GM21447 (cell line): ENCODE data around the gene STARD3.

ENCODE experiments used
- ATAC-seq: cut with Tn5 transposase; IDR thresholded peaks from one replicate; pipeline ENCODE4 v1.9.1; 2021; ENCODE audit not compliant: unreplicated experiment

Gene STARD3

DNA sequence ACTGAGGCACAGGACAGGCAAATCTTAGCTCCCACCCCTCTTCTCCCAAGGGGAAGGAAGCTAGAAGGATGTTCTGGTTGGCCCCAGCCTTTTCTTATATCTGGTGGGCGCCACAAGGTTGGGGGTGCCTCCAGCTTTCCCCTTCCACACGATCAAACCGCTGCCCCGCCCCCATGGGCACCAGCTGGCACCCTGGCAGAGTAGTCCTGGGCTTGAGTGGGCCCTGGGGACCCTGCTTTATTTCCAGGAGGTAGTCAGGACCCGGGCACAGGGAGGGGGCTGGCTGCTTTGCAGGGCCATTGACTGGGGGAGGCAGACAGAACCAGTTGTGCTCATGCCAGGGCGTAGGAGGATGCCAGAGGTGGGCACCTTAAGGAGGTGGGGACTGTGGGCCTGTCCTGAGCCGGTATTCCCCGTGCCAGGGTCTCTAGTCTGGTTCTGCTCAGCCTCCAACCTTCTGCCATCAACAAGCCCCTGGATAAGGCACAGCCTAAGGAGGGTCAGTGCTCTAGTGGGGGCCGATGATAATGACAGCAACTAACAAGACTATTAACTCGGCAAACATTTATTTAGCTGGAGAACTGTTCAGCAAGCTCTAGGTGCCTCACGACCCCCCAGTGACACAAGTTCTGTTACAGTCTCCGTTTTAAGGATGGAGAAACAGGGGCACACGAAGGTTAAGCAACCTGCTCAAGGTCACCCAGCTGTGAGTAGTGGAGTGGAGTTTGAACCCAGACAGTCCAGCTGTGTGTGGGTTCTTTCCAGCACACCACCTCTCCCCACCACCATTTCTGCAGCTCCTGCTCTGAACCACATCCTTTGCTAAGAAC, 17.8 kb upstream of the STARD3 start:
- ATAC-seq, result no peak

DNA sequence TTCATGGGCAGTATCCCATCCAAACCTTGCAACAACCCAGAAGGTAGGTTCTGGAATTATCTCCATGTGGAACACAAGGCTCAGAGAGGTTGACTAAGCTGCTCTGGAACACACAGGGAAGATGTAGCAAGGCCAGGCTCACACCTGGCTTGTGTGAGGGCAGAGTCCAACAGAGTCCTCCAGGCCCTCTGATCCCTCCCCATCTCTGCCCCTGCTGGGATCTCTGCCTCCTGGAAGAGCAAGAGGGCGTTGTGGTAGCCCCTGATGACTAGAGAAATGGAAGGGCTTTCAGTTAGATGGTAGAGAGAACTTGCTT, 17.2 kb upstream of the STARD3 start:
- ATAC-seq, result no peak

DNA sequence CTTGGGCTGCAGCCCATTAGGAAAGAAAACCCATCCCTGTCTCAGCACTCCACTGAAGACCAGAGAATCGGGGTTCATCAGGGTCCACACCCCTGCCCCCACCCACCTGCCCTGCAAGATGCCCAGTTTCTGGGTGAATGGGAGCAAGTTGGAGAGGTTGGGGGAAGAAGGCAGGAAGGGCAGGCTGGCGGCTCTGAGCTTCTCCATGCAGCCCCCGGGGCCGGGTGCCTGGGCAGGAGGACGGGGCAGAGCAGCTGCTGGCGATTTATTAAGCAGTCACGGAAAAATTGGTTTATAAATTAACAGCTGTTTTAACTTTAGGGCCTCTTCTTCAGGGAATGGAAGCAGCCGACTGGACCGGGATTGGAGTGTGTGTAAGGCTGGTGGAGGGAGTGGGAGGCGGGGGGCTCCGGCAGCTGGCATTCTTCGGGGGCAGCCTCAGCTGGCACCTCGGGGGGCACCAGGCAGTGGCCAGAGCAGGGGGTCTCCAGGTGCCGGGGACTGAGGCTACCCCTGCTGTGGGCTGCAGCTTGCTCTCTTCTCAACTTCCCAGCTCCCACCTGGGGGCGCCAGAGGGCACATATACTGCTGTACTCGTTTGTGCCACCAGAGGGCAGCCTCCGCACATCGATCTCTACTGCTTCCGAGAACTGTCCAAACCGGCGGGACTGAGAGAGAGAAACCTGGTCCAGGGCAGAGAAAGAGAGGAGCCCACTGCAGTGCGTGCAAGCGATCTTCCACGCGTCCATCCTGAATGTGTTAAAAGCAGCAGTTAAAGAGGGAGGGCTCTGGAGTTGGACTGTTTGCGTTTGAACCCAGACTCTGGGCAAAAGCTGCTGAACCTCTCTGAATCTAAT, 15.2 kb upstream of the STARD3 start:
- ATAC-seq, result no peak

DNA sequence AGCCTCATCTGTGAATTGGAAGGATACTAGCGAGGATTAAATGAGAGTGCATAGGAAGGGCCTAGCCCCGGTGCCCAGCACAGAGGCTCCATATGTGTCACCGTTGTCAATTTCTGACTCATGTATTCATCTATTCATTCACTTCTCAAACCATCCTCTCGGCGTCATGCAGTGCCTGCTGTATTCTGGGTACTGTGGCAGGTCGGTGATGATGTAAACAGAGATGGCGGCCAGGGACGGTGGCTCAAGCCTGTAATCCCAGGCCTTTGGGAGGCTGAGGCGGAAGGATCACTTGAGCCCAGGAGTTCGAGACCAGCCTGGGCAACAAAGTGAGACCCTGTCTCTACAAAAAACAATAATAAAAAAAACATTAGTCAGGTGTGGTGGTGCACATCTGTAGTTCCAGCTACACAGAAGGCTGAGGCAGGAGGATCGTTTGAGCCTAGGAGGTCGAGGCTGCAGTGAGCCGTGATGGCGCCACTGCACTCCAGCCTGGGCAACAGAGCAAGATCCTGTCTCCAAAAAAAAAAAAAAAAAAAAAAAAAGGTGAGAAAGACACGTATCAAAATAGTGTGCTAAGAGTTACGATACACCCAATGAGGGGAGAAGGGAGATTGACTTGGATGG, 14.5 kb upstream of the STARD3 start:
- no peak for ATAC-seq

DNA sequence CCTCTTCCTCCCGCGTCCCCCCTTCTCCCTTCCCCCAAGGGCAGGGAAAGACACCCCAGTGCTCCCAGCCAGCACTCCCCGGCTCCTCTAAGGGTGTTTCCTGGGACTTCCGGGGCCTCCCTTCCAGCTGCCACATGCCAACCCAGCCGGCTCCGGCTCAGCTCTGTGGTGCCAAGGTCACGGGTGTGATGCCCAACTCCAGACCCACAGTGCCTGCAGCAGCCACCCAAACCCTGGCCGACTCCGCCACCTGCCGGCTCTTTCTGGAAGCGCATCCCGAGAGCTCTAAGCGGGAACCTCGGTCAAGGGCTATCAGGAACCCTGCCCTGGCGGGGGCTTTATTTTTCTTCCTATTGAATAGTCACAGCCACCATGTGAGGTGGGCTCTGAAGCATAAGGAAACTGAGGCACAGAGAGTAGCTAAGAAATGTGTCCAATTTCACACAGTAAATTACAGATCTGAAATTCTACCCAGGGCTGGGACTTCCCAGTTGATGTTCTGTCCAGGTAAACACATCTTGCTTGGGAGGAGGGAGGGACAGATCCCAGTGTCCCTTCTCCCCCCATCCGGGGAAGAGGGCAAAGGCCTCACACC, 13.5 kb upstream of the STARD3 start:
- no peak for ATAC-seq

DNA sequence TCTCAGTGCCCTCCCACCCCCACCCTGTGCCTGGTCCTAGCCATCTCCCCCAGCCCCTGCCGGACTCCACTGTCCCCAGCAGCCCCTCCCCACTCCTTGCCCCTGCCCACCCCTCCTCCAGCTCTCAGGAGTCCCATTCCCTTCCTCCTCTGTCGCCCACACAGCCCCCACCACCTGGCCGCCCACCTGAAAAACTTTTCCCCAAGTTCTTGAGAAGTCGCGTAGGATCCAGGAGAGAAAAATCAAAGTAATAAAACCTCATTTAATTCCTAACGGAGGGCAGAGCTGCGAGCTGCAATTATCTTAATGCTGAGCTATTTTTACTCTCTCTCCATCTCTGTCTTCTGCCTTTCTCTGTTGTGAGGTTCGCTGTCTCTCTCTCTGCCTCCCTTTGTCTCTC, 12.6 kb upstream of the STARD3 start:
- ATAC-seq, result no peak

DNA sequence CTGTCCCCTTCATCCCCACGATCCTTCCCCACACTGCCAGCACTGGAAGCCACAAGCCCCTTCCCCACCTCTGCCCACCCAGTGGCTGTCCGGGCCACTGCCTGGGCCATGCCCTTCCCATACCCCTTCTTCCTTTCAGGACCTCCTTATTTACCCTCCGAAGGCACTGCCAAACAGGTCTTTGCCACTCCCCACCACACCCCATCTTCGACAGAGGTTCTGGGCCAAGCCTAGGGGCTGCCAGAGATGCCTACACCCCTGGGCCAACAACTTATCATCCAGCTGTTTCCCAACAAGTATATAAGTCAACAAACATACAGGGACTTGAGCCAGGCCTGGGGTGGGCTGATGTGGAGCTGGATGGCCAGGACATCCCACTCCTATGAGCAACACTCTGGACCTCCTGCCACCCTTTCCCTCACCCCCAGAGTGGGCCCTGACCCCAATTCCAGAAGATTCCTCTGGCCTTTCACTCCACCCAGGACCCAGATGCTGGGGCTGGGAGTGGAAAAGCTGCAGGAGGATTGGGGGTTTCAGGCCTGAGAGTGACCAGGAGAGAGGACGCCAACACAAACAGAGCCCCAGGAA, 11.7 kb upstream of the STARD3 start:
- no peak for ATAC-seq

DNA sequence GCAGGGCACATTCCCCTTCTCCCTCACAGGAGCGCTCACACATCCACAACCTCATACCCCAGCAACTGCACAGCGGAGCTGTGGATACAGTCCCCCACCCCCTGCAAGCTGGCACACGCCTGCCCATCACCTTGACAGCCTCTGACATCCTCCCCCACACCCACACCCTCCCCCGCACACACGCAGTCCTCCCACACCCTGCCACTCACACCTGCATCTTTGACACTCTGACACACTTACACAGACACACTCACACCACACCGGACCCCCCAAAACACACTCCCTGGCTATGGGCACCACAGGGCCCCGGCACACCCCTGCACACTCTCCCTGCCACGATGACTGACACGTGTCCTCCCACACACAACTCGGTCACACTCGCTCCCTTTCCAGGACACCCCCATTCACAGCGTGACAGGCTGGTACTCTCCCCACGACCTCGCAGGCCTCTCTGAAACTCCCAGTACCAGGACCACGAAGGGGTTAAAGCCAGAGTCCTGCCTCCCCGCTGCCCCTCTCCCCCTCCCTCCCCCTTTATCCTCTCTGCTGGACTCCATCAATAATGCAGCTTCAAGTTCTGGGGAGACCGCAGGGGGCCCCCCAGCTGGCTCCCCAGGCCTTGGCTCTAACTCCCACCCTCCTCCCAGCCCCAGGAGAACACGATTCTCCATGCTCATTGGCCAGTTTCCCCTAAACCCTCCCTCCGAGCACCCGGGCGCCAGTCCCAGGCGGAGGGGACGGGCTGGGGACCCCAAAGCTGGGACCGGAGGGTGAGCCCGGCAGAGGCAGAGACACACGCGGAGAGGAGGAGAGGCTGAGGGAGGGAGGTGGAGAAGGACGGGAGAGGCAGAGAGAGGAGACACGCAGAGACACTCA, 10.5 kb upstream of the STARD3 start, which contains the start of gene PPP1R1B:
TSS of gene PPP1R1B (plus strand) at position 782 of the 876 bp plus-strand sequence. CDS start 441 bp downstream, outside the sequence.
- ATAC-seq, result no peak

DNA sequence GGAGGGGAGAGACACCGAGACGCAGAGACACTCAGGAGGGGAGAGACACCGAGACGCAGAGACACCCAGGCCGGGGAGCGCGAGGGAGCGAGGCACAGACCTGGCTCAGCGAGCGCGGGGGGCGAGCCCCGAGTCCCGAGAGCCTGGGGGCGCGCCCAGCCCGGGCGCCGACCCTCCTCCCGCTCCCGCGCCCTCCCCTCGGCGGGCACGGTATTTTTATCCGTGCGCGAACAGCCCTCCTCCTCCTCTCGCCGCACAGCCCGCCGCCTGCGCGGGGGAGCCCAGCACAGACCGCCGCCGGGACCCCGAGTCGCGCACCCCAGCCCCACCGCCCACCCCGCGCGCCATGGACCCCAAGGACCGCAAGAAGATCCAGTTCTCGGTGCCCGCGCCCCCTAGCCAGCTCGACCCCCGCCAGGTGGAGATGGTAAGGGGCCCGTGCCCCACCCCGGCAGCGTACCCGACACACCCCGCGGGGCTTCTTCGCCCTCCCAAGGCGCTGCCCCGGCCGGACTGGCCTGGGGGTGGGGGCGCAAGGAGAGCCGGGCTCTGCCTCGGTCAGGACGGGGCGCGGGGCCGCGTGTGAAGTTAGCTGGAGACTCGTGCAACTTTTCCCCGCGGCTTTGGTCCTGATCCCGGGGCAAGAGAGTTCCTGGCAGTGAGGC, 9.8 kb upstream of the STARD3 start:
- no peak for ATAC-seq

DNA sequence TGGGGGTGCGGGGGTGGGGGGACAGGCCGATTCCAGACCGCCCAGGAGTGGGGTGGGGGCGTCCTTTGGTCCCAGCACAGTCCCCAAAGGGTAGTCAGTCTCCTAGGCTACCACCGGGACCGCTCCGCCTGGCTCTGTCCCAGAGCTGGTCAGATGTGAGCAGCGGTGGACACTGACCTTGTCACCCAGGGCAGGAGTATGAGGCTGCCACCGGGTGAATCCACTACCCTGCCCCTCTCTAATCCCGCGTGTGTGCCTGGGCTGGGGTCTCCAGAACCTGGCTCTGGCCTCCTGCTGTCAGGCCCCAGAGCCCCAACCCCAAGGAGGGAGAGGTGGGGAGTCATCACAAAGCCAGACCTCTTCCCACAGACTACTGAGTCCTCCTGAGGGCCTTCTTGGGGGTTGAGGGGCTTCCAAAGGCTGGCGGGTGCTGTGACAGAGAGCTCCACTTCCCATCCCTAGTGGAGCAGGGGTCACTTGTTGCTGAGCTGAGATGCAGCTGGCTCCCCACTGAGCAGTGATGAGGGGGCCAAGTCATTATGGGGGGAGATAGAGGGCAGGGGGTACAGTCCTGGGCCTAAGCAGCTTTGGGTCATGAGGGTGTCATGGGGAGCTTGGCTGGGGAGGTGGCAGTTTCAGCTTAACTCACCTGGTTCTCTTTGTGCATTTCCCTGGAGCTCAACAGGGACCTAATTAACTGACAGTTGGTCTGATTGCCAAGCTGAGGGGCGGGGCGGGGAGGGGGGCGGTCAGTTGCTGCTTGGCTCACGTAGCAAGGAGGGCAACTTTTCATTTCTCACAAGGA, 9.0 kb upstream of the STARD3 start:
- no peak for ATAC-seq

DNA sequence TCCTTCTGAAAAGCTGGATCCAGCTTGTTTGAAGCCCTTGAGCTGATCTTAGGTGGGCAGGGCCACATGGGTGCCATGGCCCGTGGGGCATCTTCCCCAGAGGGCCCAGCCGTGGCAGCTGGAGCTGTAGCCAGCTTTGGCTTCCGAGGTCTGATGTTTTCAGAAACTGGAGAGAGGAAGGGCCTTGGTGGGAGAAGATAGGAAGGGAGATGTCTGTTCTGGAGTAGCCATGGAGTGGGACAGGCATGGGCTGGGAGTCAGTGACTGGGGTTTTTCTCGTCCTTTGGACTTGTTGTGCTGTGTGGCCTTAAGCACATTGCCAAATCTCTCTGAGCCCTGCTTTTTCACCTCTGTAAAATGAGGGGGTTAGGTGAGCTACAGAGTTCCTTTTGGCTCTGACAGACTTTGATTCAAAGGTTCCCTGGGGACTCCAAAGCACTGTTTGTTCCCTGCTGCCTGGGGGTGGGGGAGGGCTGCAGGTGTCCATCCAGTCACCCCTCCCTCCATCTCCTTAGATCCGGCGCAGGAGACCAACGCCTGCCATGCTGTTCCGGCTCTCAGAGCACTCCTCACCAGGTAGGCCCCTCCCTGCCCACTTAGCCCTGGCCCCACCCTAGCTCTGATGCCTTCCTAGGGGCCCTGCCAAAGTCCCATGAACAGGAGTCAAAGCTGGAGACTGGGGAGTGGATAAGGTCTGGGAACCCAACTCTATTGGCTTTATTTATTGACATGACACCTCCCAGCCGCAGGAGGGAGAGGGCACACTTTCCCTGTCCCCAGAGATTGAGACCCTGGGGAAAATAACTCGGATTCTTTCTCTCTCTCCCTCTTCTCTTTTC, 8.1 kb upstream of the STARD3 start:
- ATAC-seq, result no peak

DNA sequence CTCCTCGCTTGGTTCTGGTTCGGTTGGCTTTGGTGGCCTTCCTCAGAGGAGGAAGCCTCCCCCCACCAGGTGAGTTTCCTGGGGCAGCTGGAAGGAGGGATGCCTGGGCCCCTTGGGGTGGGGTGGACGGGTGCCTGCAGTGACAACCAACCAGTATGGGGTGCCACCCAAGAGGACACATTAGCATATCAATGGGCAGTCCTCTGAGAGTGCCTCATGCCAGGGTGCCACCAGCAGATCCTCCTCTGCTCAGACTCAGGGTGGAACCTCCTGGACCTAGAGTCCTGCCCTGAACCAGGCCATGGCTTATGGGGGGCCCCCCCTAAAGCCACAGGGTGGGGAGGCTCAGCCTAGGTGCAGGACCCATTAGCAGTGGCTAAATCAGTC, 7.5 kb upstream of the STARD3 start:
- no peak for ATAC-seq

DNA sequence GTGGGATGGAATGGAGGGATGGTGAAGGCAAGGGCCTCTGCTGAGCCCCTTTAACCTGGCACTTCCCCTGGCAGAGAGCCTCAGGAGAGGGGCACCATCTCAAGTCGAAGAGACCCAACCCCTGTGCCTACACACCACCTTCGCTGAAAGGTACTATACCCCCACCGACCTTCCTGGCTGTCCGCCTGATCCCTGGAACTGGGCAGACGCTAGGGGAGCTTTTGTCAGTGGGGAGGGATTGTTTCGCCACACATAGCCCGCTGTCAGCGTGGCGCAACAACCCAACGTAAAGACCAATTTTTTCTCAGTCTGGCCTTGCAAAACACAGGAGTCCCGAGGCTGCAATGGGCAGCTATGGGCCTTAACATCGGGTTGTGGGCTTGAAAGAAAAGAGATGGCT, 7.0 kb upstream of the STARD3 start:
- ATAC-seq, result no peak

DNA sequence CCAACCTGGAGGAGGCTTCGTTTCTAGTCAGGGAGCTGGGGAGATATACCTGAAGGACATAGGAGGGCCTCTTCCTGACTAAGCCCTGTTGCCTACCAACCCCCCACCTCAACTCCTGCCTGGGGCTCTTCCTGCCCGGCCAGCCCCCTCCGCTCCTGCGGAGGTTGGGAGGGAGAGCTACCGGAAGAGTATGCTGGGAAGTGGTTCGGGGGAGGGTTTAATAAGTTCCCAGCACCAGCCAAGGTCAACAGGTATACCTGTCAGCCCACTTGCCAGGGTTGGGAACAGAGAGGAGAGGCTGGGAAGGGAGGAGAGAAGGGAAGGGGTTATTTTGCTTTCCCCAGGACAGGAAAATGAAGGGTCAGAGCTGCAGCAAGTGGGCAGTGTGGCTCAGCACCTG, 5.5 kb upstream of the STARD3 start:
- ATAC-seq, result no peak

DNA sequence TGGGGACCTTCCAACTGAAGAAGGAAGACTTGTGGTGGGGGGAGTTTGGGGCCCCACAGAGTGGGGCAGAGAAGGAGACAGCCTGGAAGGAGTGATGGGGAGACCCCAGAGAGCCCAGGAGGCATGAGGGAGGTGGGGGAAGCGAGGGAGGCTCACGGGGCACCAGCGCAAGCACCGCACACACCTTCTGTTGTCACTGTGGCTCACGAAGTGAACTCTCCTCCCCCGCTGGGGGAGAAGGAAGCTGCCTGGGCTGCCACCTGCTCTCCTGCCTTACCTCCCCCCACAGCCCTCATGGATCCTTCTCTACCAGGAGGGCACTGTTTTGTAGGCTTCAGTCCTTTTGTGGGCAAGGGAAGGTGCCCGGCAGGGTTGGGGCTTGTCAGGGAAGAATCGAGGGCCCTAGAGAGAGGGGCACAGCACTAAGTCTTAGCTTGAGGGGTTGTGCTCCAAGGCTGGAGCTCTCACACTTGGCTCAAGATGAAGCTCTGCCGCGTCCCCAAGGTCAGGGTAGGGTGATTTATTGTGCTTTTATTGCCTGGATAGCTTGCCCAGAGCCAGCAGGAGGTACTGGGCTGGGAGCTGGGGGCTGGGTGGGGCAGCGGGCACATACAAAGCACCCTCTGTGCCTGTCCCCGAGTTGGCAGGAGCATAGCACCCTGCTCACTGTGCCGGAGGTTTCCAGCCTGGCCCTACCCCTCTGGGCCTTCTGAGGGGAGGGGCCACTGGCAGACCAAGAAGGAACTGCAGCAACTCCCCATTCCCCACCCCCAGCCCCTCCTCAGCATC, 4.6 kb upstream of the STARD3 start:
- no peak for ATAC-seq

DNA sequence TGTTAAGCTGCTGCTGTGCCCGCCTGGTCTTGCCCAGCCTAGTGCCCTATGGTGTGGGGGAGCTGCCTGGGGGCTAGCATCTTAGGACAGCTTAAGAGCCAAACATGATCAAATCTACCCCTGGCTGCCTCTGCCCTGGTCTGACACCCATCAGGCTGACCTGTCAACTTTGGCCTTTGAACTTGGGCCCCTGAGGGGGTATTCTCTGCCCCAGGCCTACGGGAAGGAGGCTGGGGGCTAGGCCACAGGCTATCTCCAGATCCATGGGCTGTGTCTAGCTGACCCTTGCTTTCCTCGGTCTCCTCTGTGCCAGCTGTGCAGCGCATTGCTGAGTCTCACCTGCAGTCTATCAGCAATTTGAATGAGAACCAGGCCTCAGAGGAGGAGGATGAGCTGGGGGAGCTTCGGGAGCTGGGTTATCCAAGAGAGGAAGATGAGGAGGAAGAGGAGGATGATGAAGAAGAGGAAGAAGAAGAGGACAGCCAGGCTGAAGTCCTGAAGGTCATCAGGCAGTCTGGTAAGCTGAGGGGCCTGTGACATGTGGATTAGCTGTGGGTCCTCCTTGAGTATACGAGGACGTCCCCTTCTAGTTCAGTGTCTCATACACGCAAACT, 3.3 kb upstream of the STARD3 start:
- no peak for ATAC-seq
